ENCODE data around the gene ASPN. TPM values are rescaled to one million over a fixed set of nuclear protein-coding genes. Genes with fewer than 3 reads are reported as not detected.
"Not testable (repeated sequence)": the region's sequence is repeated elsewhere in the genome, so short reads cannot be mapped to it uniquely, and the experiment has no call there.

The ASPN gene
- total RNA-seq, 2 experiments from 2014 or later, result not detected

DNA sequence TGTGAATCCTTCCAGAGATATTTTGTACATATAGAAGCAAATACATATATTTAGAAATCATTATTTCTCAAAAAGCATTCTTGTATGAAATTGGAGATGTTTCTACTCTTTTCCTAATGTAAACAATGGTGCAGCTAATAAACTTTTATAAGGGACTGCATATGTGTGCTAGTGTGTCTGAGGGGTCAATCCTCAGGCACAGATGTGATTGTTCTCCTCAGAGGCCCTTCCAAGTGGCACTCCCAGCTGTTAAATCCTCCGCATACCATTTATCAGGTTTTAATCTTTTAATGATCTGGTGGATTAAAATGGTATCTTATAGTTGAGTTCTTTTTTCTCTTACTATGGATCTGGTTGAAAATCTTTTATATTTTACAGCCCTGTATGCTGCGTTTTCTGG lies 52.5 kb downstream of the ASPN start:
- no peaks in the 10 kb centered on the region for H3K9me3 Mint-ChIP-seq (ENCODE audit: low read depth)
- intact Hi-C loops (cut with DNase I, micrococcal nuclease), result no loop called here
- H3K4me1 Mint-ChIP-seq, result no peaks in the 10 kb centered on the region
- ATAC-seq, result no peak
- H3K27ac Mint-ChIP-seq, result no peak overlapping the region
- H3K36me3 Mint-ChIP-seq (ENCODE audit: low read depth), result no peaks in the 10 kb centered on the region
- no peak overlapping the region for H3K4me3 Mint-ChIP-seq
- POLR2A ChIA-PET, result no interaction called here
- no peaks in the 10 kb centered on the region for H3K27me3 Mint-ChIP-seq
- no peak for DNase-seq
- CTCF ChIA-PET, result no interaction called here

DNA sequence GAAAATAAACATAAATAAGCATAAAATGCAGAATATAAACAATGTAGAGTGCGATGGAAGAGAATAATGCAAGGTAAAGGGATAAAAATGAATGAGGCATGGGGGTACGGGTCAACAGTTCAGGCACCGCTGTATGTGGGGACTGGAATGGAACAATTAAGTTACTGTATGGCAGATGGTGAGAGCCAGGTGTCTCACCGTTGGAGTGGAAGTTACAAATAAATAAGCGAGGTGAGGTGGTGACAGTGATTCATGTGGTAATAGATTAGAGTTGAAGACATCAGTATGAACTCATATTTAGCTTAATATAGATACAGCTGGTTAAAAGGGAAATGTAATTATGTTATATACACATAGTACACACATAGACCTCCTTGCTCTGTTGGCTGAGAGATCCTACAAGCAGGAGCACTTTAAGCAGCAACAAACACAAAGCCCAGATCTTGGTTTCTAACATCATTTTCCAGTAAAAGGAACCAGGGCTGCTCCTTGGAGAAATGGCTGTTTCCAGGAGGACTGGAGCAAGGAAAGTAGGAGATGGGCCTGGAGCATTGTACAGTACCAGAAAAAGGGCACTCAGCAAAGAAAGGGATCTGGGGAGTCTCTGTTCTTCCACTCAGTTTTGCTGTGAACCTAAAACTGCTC lies 55.7 kb downstream of the ASPN start:
- intact Hi-C loops (cut with DNase I, micrococcal nuclease), result no loop called here
- Mint-ChIP-seq H3K9me3 (ENCODE audit: low read depth) (no peaks in the 10 kb centered on the region), H3K4me3 (no peak overlapping the region), H3K27me3 (no peaks in the 10 kb centered on the region), H3K36me3 (ENCODE audit: low read depth) (no peaks in the 10 kb centered on the region), H3K27ac (no peak overlapping the region), H3K4me1 (no peaks in the 10 kb centered on the region)
- ChIA-PET CTCF (interaction anchor here (0.5 kb wide), 1 partner anchor 1481 kb away, joined by 3 read pairs; no protein-coding TSS in a partner anchor), POLR2A (no interaction called here)
- DNase-seq (no peak), ATAC-seq (no peak)

DNA sequence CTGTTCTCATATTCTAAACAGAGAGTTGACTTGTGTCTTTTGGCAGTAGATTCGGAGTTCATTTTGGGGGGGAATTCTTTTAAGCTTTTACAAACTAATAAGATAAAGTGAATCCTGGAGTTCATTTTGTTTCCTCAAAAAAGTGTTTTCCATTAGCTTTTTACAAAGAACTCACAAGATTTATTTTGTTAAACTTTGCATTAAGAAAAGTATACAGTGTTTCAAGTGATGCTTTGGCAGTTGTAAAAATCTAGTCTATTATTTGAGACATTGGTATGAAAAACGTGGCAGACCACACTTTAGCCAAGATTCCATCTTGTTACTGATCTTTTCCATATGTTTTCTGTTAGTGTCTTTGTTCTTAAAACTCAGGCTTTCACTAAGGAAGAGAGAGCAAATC lies 56.8 kb downstream of the ASPN start:
- no peak for DNase-seq
- intact Hi-C loops (cut with DNase I, micrococcal nuclease), result no loop called here
- Mint-ChIP-seq H3K4me3 (no peak overlapping the region), H3K4me1 (no peaks in the 10 kb centered on the region), H3K27ac (no peak overlapping the region), H3K27me3 (no peaks in the 10 kb centered on the region), H3K9me3 (ENCODE audit: low read depth) (no peaks in the 10 kb centered on the region), H3K36me3 (ENCODE audit: low read depth) (no peaks in the 10 kb centered on the region)
- POLR2A ChIA-PET, result no interaction called here
- CTCF ChIA-PET, result no interaction called here
- ATAC-seq, result no peak

DNA sequence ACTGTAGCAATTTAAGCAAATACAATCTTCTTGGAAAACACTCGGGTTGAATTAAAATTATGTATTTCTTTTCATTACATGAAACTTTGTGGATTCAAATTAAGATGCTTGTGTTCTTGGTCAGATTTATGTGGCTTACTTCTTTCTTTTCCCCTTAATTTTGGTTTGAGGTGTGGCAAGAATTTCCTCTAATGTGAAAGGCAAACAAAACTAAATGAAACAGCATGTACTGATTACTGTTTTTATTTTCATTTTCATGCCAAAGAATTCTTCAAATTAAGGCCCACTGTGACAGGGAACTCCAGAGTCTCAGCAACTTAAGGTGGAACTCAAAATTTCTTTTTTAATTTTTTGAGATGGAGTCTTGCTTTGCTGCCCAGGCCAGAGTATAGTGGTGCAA lies 58.0 kb downstream of the ASPN start, which contains the start of gene OMD:
Gene OMD, minus strand, starts transcription at position 132 of the 400 bp plus-strand sequence. CDS start 6,913 bp downstream, outside the sequence.
- intact Hi-C loops (cut with DNase I, micrococcal nuclease), result no loop called here
- POLR2A ChIA-PET, result no interaction called here
- CTCF ChIA-PET, result interaction anchor here (0.6 kb wide), 2 partner anchors 15 to 295 kb away, joined by 3 read pairs; no protein-coding TSS in a partner anchor

DNA sequence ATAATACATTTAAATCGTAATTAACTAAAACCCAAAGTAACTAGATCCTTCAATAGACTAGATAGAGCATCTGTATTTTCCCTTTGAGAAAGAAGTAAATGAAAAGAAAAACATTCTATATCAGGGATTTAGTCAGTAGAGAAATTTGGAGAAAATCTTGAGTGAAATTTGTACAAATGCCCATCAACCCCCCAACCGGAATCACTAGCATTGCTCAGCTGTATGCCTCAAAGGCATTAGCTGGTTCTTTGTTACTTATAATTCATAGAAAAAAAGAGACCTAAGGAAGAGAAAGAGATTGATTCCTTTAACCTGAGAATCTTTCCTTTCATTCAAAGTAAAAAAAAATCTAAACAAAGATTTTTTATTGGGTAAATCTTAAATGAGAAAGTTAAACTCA lies 58.7 kb downstream of the ASPN start:
- DNase-seq, result no peak
- ATAC-seq, result no peak
- H3K4me3 Mint-ChIP-seq, result no peak overlapping the region
- no peaks in the 10 kb centered on the region for H3K27me3 Mint-ChIP-seq
- intact Hi-C loops (cut with DNase I, micrococcal nuclease), result no loop called here
- no peaks in the 10 kb centered on the region for H3K4me1 Mint-ChIP-seq
- no peaks in the 10 kb centered on the region for H3K36me3 Mint-ChIP-seq (ENCODE audit: low read depth)
- POLR2A ChIA-PET, result no interaction called here
- CTCF ChIA-PET, result interaction anchor here (0.6 kb wide), 1 partner anchor 248 kb away, joined by 3 read pairs; no protein-coding TSS in a partner anchor
- H3K9me3 Mint-ChIP-seq (ENCODE audit: low read depth), result no peaks in the 10 kb centered on the region
- H3K27ac Mint-ChIP-seq, result no peak overlapping the region

More for the DNA sequence above, 58.0 kb downstream of the ASPN start, which contains the start of gene OMD:
- DNase-seq, result no peak
- no peak within 1 kb of the TSS for H3K4me3 Mint-ChIP-seq
- no peaks in the 10 kb centered on the region for H3K27me3 Mint-ChIP-seq
- no peak for ATAC-seq
- H3K9me3 Mint-ChIP-seq (ENCODE audit: low read depth), result no peaks in the 10 kb centered on the region
- H3K36me3 Mint-ChIP-seq (ENCODE audit: low read depth), result no peaks in the 10 kb centered on the region
- no peak within 1 kb of the TSS for H3K27ac Mint-ChIP-seq
- H3K4me1 Mint-ChIP-seq, result no peaks in the 10 kb centered on the region

DNA sequence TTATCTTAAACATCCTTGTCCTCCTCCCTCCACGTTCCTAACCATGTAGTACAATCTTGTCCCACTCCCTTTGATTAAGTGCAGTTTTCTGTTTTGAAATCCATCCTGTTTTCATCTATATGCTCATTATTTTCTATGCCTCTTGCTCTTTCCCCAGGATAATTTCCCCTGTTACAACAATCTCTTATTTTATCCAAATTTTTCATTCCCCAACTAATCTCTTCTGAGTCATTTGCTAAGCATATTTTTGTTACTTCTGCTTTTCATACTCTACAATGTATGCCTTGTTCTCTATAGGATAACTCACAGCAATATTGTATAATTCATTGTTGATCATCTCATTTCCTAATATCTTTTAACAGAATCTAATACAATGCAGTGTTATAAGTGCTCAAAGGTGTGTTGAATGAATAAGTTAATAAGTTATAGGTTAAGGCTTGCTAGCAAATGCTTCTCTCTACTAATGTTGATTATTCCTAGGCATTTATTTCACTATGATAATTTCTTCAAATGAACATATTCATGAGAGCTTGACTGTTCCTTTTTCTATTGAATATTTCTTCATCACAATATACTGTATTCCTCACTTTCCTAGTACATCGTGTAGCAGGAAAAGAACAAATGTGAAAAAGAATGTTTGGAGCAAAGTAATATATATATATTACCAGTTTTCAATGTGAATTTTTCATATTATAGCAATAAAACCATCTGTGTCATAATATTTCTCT lies 59.5 kb downstream of the ASPN start:
- no peaks in the 10 kb centered on the region for H3K27me3 Mint-ChIP-seq
- no peaks in the 10 kb centered on the region for H3K9me3 Mint-ChIP-seq (ENCODE audit: low read depth)
- ChIA-PET CTCF (no interaction called here), POLR2A (no interaction called here)
- H3K4me3 Mint-ChIP-seq, result no peak overlapping the region
- ATAC-seq, result no peak
- no peaks in the 10 kb centered on the region for H3K4me1 Mint-ChIP-seq
- intact Hi-C loops (cut with DNase I, micrococcal nuclease), result no loop called here
- H3K36me3 Mint-ChIP-seq (ENCODE audit: low read depth), result no peaks in the 10 kb centered on the region
- no peak for DNase-seq
- H3K27ac Mint-ChIP-seq, result no peak overlapping the region

DNA sequence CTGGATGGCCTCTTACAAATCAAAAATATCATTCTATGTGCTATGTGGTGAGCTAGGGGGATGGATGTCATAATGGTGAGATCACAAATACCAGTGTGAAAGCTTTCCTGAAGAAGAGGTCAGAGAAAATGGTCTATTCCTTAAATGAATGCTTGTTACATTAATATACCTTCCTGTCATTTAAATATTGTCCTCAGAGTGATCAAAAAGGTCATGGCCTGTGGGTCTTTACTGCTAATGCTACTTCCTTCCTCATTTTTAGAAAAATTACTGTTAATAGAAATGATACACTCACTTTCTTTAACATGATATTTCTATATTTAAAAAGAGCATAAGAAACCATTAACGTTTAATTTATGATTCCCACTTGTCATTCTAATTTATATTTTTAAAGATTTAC lies 67.7 kb downstream of the ASPN start:
- CTCF ChIA-PET, result no interaction called here
- no peaks in the 10 kb centered on the region for H3K4me1 Mint-ChIP-seq
- peaks cover 1% of the 10 kb centered on the region for H3K36me3 Mint-ChIP-seq (ENCODE audit: low read depth)
- POLR2A ChIA-PET, result no interaction called here
- DNase-seq (no peak), ATAC-seq (no peak)
- H3K9me3 Mint-ChIP-seq (ENCODE audit: low read depth), result no peaks in the 10 kb centered on the region
- no peak overlapping the region for H3K4me3 Mint-ChIP-seq
- no peak overlapping the region for H3K27ac Mint-ChIP-seq
- intact Hi-C loops (cut with DNase I, micrococcal nuclease), result no loop called here
- H3K27me3 Mint-ChIP-seq, result no peaks in the 10 kb centered on the region

DNA sequence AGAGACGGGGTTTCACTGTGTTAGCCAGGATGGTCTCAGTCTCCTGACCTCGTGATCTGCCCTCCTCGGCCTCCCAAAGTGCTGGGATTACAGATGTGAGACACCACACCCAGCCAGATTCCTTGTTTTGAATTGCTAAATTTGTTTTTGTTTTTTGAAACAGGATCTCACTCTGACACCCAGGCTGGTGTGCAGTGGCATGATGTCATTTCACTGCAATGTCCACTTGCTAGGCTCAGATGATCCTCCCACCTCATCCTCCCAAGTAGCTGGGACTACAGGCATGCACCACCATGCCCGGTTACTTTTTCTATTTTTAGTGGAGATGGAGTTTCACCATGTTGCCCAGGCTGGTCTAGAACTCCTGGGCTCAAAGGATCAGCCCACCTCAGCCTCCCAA lies 71.1 kb downstream of the ASPN start:
- H3K9me3 Mint-ChIP-seq (ENCODE audit: low read depth); DNase-seq; ATAC-seq; H3K4me3 Mint-ChIP-seq; H3K27me3 Mint-ChIP-seq; H3K36me3 Mint-ChIP-seq (ENCODE audit: low read depth); POLR2A ChIA-PET; H3K27ac Mint-ChIP-seq; intact Hi-C loops (cut with DNase I, micrococcal nuclease): not testable (repeated sequence)
- CTCF ChIA-PET, result interaction anchor here (0.5 kb wide), 1 partner anchor 356 kb away, joined by 3 read pairs; no protein-coding TSS in a partner anchor
- H3K4me1 Mint-ChIP-seq, result peaks cover 11% of the 10 kb centered on the region

DNA sequence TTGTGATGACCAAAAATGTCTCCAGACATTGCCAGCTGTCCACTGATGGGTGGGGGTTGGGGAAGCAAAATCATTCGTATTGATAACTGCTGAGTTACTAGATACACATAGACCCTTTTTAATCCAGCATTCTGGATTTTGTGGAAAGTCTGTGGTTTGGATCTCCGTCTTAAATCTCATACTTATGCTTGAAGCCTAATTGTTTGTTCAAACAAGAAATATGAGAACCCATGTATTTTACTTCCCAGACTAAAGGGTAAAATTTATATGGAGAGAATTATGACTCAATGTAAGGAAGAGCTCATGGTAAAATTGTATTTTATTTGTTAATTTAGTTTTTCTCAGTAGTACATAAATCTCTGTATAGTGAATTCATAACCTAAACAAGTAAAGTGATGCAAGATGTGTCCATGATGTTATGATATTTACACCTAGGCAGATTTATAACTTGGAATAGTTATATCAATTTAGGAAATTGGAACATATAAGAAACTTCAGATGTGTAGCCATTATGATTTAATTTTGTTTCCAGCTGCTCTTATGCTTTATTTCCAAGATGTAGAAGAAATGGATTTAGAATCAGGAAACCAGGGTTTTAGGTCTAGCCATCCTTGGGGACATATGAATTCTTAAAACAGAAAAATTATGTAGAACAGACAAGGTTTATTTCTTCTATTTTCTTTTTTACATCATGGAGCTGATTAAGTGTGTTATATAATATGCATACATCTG lies 73.4 kb downstream of the ASPN start:
- intact Hi-C loops (cut with DNase I, micrococcal nuclease), result no loop called here
- Mint-ChIP-seq H3K27ac (no peak overlapping the region), H3K27me3 (no peaks in the 10 kb centered on the region), H3K36me3 (ENCODE audit: low read depth) (peaks cover 3% of the 10 kb centered on the region), H3K4me1 (peaks cover 23% of the 10 kb centered on the region), H3K9me3 (ENCODE audit: low read depth) (no peaks in the 10 kb centered on the region), H3K4me3 (no peak overlapping the region)
- no peak for DNase-seq
- no peak for ATAC-seq
- ChIA-PET CTCF (interaction anchor here (1.1 to 1.7 kb wide), 2 partner anchors 8 to 196 kb away, joined by 3 read pairs; no protein-coding TSS in a partner anchor), POLR2A (no interaction called here)

DNA sequence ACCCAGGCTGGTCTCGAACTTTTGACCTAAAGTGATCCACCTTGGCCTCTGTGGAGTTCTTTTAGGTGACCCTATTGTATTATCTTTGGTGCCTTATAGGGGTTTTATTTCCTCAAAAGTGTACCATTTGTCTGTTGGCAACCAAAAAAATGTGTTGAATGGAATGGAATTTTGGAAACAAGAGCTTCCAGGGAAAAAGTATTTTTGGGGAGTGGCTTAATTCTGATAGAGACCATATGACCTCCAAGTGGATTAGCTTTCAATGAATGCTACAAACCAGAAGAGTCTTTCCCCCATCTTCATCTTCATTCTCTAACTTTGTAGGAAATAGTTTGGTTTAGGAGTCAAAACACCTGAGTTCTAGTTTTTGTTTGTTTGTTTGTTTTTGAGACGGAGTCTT lies 74.5 kb downstream of the ASPN start:
- Mint-ChIP-seq H3K27ac (no peak overlapping the region), H3K36me3 (ENCODE audit: low read depth) (peaks cover 3% of the 10 kb centered on the region), H3K4me1 (peaks cover 23% of the 10 kb centered on the region), H3K4me3 (no peak overlapping the region), H3K9me3 (ENCODE audit: low read depth) (no peaks in the 10 kb centered on the region), H3K27me3 (no peaks in the 10 kb centered on the region)
- DNase-seq, result no peak
- ChIA-PET POLR2A (no interaction called here), CTCF (interaction anchor here (1.2 to 1.7 kb wide), 2 partner anchors 195 to 268 kb away, joined by 3 to 5 read pairs; no protein-coding TSS in a partner anchor)
- ATAC-seq, result no peak
- intact Hi-C loops (cut with DNase I, micrococcal nuclease), result no loop called here

DNA sequence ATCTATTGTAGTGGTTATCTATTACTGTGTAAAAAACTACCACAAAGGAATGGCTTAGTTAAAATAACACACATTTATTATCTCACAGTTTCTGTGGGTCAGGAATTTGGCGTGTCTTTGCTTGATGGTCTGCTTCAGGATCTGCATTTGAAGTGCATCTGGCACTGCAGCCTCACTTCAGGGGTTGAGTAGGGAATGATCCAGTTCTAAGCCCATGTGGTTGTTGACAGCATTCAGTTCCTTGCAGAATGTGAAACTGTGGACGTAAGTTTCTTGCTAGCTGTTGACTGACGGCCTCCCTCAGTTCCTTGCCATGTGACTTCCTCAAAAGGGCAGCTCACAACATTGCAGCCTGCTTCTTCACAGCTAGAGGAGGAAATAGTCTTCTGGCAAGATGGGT lies 75.8 kb downstream of the ASPN start:
- ATAC-seq (peak; percentile 90), DNase-seq (peak; percentile 44)
- peaks cover 3% of the 10 kb centered on the region for H3K36me3 Mint-ChIP-seq (ENCODE audit: low read depth)
- ChIA-PET CTCF (interaction anchor here (1.2 kb wide), 1 partner anchor 266 kb away, joined by 5 read pairs; no protein-coding TSS in a partner anchor), POLR2A (no interaction called here)
- no peaks in the 10 kb centered on the region for H3K27me3 Mint-ChIP-seq
- H3K4me3 Mint-ChIP-seq, result no peak overlapping the region
- peak overlapping the region; percentile 23 for H3K27ac Mint-ChIP-seq
- H3K9me3 Mint-ChIP-seq (ENCODE audit: low read depth), result no peaks in the 10 kb centered on the region
- peaks cover 28% of the 10 kb centered on the region for H3K4me1 Mint-ChIP-seq
- intact Hi-C loops (cut with DNase I, micrococcal nuclease), result no loop called here
